HEK293 (cell line): ENCODE data around the gene PDE4D.
"Not testable (repeated sequence)": the region's sequence is repeated elsewhere in the genome, so short reads cannot be mapped to it uniquely, and the experiment has no call there.

Experiments used
- CTCF ChIA-PET: fragments of 350-600 bp; formaldehyde crosslinking; extraction: SDS; loops from one replicate; lab custom pipeline; 2021; ENCODE audit warnings: antibody characterized with exemption; lab: Yijun Ruan, JAX
- POLR2A ChIA-PET: fragments of 300-600 bp; formaldehyde crosslinking; extraction: SDS; loops from one replicate; lab custom pipeline; 2020; ENCODE audit warnings: antibody characterized with exemption, inconsistent platforms; lab: Yijun Ruan, JAX
- H3K27ac ChIP-seq: fragments of 200-500 bp; sonication (Bioruptor generic); 2 replicates; pipeline ENCODE4 v1.5.1; 2014; ENCODE audit warnings: low read depth, low read length, control low read depth, inconsistent platforms; ENCODE audit errors: extremely low read depth
- H3K36me3 ChIP-seq, 2 experiments: fragments of 200-500 bp in 1 of 2; sonication (Bioruptor generic) in 1 of 2; 1 replicate in 1 of 2; 2 replicates in 1 of 2; pipeline ENCODE4 v1.5.1; 2014 to 2017; ENCODE audit warnings: inconsistent platforms in 2 of 2, low read length in 2 of 2; ENCODE audit not compliant: control insufficient read depth in 2 of 2, insufficient read depth in 1 of 2
- H3K4me1 ChIP-seq: fragments of 200-500 bp; sonication (Bioruptor generic); 2 replicates; pipeline ENCODE4 v1.5.1; 2014; ENCODE audit warnings: mild to moderate bottlenecking, low read length, inconsistent platforms; ENCODE audit not compliant: control insufficient read depth, insufficient read depth
- H3K4me3 ChIP-seq: 2 replicates; pipeline ENCODE4 v1.5.1; 2011; ENCODE audit warnings: low read depth, mild to moderate bottlenecking, control low read depth, low read length, moderate library complexity
- H3K9me3 ChIP-seq: fragments of 200-500 bp; sonication (Bioruptor generic); 2 replicates; pipeline ENCODE4 v1.5.1; 2014; ENCODE audit warnings: low read depth, low read length, inconsistent platforms; ENCODE audit not compliant: control insufficient read depth, insufficient read depth
- KLF8 ChIP-seq: fragments of 450-650 bp; formaldehyde crosslinking; IDR thresholded peaks from 2 replicates; pipeline ENCODE4 v1.5.1; 2016; ENCODE audit warnings: missing biosample characterization, missing genetic modification characterization
- KLF9 ChIP-seq: fragments of 450-650 bp; formaldehyde crosslinking; IDR thresholded peaks from 2 replicates; pipeline ENCODE4 v1.5.1; 2016; ENCODE audit warnings: missing biosample characterization, missing genetic modification characterization, low read depth
- SETDB1 ChIP-seq: IDR thresholded peaks from one replicate; pipeline ENCODE4 v1.6.1; 2017; ENCODE audit warnings: mild to moderate bottlenecking, low read length, moderate library complexity, mixed read lengths; ENCODE audit not compliant: insufficient read length
- TCF7L2 ChIP-seq: IDR thresholded peaks from 2 replicates; pipeline ENCODE4 v1.6.1; 2011; ENCODE audit warnings: low read depth, mild to moderate bottlenecking, inconsistent platforms, low read length, moderate library complexity, borderline replicate concordance
- ZBTB20 ChIP-seq: fragments of 450-650 bp; formaldehyde crosslinking; IDR thresholded peaks from 2 replicates; pipeline ENCODE4 v1.5.1; 2016; ENCODE audit warnings: missing biosample characterization, missing genetic modification characterization
- ZFP41 ChIP-seq: fragments of 450-650 bp; formaldehyde crosslinking; IDR thresholded peaks from 2 replicates; pipeline ENCODE4 v1.5.1; 2016; ENCODE audit warnings: missing biosample characterization, missing genetic modification characterization, borderline replicate concordance
- ZIC2 ChIP-seq: fragments of 450-650 bp; formaldehyde crosslinking; IDR thresholded peaks from 2 replicates; pipeline ENCODE4 v1.5.1; 2016; ENCODE audit warnings: missing biosample characterization, missing genetic modification characterization
- ZNF175 ChIP-seq: fragments of 450-650 bp; formaldehyde crosslinking; IDR thresholded peaks from 2 replicates; pipeline ENCODE4 v1.5.1; 2016; ENCODE audit warnings: missing biosample characterization, missing genetic modification characterization
- ZNF211 ChIP-seq: fragments of 450-650 bp; formaldehyde crosslinking; IDR thresholded peaks from 2 replicates; pipeline ENCODE4 v1.5.1; 2016; ENCODE audit warnings: low read depth, missing biosample characterization, missing genetic modification characterization
- ZNF23 ChIP-seq: fragments of 450-650 bp; formaldehyde crosslinking; IDR thresholded peaks from 2 replicates; pipeline ENCODE4 v1.5.1; 2016; ENCODE audit warnings: missing biosample characterization, missing genetic modification characterization, borderline replicate concordance
- ZNF248 ChIP-seq: fragments of 450-650 bp; formaldehyde crosslinking; IDR thresholded peaks from 2 replicates; pipeline ENCODE4 v1.5.1; 2017; ENCODE audit warnings: missing biosample characterization, missing genetic modification characterization
- ZNF266 ChIP-seq: fragments of 450-650 bp; formaldehyde crosslinking; IDR thresholded peaks from 2 replicates; pipeline ENCODE4 v1.5.1; 2016; ENCODE audit warnings: missing biosample characterization, missing genetic modification characterization, low read depth
- ZNF416 ChIP-seq: fragments of 450-650 bp; formaldehyde crosslinking; IDR thresholded peaks from 2 replicates; pipeline ENCODE4 v1.5.1; 2016; ENCODE audit warnings: missing biosample characterization, missing genetic modification characterization
- ZNF501 ChIP-seq: fragments of 450-650 bp; formaldehyde crosslinking; IDR thresholded peaks from 2 replicates; pipeline ENCODE4 v1.5.1; 2016; ENCODE audit warnings: missing biosample characterization, missing genetic modification characterization
- ZNF510 ChIP-seq: fragments of 450-650 bp; formaldehyde crosslinking; IDR thresholded peaks from 2 replicates; pipeline ENCODE4 v1.5.1; 2018; ENCODE audit warnings: mild to moderate bottlenecking, missing genetic modification characterization, missing biosample characterization; ENCODE audit not compliant: insufficient replicate concordance
- ZNF514 ChIP-seq: fragments of 450-650 bp; formaldehyde crosslinking; IDR thresholded peaks from 2 replicates; pipeline ENCODE4 v1.5.1; 2016; ENCODE audit warnings: missing biosample characterization, missing genetic modification characterization
- ZNF548 ChIP-seq: fragments of 450-650 bp; formaldehyde crosslinking; IDR thresholded peaks from 2 replicates; pipeline ENCODE4 v1.5.1; 2016; ENCODE audit warnings: missing biosample characterization, missing genetic modification characterization
- ZNF560 ChIP-seq: fragments of 450-650 bp; formaldehyde crosslinking; IDR thresholded peaks from 2 replicates; pipeline ENCODE4 v1.5.1; 2017; ENCODE audit warnings: missing biosample characterization, missing genetic modification characterization, borderline replicate concordance
- ZNF571 ChIP-seq: fragments of 450-650 bp; formaldehyde crosslinking; IDR thresholded peaks from 2 replicates; pipeline ENCODE4 v1.5.0; 2017; ENCODE audit warnings: missing biosample characterization, missing genetic modification characterization
- ZNF785 ChIP-seq: fragments of 450-650 bp; formaldehyde crosslinking; IDR thresholded peaks from 2 replicates; pipeline ENCODE4 v1.5.1; 2016; ENCODE audit warnings: missing biosample characterization, missing genetic modification characterization
- ZNF791 ChIP-seq: fragments of 450-650 bp; formaldehyde crosslinking; IDR thresholded peaks from 2 replicates; pipeline ENCODE4 v1.5.1; 2016; ENCODE audit warnings: missing biosample characterization, missing genetic modification characterization
- TF ChIP-seq, protein P1 (sequence below): fragments of 450-650 bp; formaldehyde crosslinking; IDR thresholded peaks from 2 replicates; pipeline ENCODE4 v1.5.1; 2017; ENCODE audit warnings: missing biosample characterization, missing genetic modification characterization
- TF ChIP-seq, protein P2 (sequence below): fragments of 450-650 bp; formaldehyde crosslinking; IDR thresholded peaks from 2 replicates; pipeline ENCODE4 v1.5.1; 2016; ENCODE audit warnings: missing biosample characterization, missing genetic modification characterization
- TF ChIP-seq, protein P3 (sequence below): fragments of 450-650 bp; formaldehyde crosslinking; IDR thresholded peaks from 2 replicates; pipeline ENCODE4 v1.5.1; 2016; ENCODE audit warnings: missing biosample characterization, missing genetic modification characterization

Gene PDE4D

DNA sequence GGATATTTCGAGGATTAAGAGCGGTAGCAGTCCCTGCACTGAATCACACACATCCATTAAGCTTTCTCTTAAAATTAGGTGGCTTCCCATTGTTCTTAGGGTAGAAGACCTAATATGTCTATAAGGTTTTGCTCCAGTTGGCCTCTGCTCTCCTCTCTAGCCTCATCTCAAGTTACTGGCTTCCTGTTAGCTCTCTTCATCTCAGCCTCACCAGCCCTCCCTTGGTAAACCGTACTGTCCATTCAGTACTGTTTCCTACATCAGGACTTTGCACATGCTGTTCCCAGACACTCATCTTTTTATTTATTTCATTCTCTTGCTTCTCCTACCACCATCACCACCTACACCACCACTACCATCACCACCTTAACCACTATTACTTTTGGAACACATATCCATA lies 428.6 kb downstream of the PDE4D start:
- ChIA-PET POLR2A (no interaction called here), CTCF (no interaction called here)
- Histone ChIP-seq H3K36me3 (no peaks in the 10 kb centered on the region), H3K4me1 (no peaks in the 10 kb centered on the region), H3K4me3 (no peak overlapping the region), H3K27ac (no peak overlapping the region), H3K9me3 (no peaks in the 10 kb centered on the region)
- no peak for TF ChIP-seq ZNF175 (tag by site-specific recombination)
- TF ChIP-seq ZFP41 = no peak
- TF ChIP-seq ZNF785 = no peak
- TF ChIP-seq ZNF501 (tag by site-specific recombination) = no peak
- no peak for TF ChIP-seq ZNF211
- TF ChIP-seq ZNF416 (tag by site-specific recombination) = no peak

DNA sequence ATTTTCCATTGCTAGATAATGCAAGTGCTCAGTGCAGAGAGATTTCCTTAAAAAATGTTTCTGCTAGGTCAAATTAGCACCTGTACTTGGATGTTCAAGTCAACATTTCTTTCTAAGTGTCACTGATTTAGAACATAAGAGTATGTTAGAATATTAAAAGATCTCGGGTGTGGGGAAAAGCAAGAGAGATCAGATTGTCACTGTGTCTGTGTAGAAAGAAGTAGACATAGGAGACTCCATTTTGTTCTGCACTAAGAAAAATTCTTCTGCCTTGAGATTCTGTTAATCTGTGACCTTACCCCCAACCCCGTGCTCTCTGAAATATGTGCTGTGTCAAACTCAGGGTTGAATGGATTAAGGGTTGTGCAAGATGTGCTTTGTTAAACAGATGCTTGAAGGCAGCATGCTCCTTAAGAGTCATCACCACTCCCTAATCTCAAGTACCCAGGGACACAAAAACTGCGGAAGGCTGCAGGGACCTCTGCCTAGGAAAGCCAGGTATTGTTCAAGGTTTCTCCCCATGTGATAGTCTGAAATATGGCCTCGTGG lies 429.8 kb downstream of the PDE4D start:
- H3K4me1 ChIP-seq, H3K27ac ChIP-seq, H3K36me3 ChIP-seq, POLR2A ChIA-PET, CTCF ChIA-PET, H3K9me3 ChIP-seq, H3K4me3 ChIP-seq: not testable (repeated sequence)

DNA sequence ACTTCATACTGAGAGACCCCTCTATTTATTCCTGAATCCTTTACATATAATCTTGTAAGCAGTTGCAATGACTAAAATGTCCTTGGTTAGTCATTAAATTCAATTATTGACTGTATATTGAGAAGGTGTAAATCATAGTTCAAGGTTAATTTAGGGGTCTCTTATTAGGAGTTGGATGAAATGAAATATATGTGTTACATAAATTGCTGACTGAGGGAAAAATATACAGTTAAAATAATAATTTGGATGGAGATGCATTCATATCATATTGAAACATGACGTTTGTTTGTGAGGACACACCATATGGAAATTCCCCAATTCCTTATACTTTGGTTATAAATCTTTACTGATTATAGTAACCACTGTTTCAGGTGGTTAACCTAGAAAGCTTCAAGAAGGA lies 430.6 kb downstream of the PDE4D start:
- POLR2A ChIA-PET = no interaction called here
- TF ChIP-seq ZIC2 (no peak), SETDB1 (no peak), ZNF791 (tag by site-specific recombination) (no peak), KLF9 (no peak), ZNF23 (tag by site-specific recombination) (no peak), ZNF785 (no peak), ZNF514 (tag by site-specific recombination) (no peak), ZNF560 (tag by site-specific recombination) (no peak), ZNF571 (tag by site-specific recombination) (no peak), ZNF548 (tag by site-specific recombination) (no peak), ZNF248 (tag by site-specific recombination) (no peak), TCF7L2 (no peak), ZBTB20 (tag by site-specific recombination) (no peak), KLF8 (tag by site-specific recombination) (no peak), ZNF266 (no peak), ZNF510 (no peak)
- TF ChIP-seq, protein P1, sequence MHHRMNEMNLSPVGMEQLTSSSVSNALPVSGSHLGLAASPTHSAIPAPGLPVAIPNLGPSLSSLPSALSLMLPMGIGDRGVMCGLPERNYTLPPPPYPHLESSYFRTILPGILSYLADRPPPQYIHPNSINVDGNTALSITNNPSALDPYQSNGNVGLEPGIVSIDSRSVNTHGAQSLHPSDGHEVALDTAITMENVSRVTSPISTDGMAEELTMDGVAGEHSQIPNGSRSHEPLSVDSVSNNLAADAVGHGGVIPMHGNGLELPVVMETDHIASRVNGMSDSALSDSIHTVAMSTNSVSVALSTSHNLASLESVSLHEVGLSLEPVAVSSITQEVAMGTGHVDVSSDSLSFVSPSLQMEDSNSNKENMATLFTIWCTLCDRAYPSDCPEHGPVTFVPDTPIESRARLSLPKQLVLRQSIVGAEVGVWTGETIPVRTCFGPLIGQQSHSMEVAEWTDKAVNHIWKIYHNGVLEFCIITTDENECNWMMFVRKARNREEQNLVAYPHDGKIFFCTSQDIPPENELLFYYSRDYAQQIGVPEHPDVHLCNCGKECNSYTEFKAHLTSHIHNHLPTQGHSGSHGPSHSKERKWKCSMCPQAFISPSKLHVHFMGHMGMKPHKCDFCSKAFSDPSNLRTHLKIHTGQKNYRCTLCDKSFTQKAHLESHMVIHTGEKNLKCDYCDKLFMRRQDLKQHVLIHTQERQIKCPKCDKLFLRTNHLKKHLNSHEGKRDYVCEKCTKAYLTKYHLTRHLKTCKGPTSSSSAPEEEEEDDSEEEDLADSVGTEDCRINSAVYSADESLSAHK (tag by site-specific recombination) = no peak
- TF ChIP-seq, protein P2, sequence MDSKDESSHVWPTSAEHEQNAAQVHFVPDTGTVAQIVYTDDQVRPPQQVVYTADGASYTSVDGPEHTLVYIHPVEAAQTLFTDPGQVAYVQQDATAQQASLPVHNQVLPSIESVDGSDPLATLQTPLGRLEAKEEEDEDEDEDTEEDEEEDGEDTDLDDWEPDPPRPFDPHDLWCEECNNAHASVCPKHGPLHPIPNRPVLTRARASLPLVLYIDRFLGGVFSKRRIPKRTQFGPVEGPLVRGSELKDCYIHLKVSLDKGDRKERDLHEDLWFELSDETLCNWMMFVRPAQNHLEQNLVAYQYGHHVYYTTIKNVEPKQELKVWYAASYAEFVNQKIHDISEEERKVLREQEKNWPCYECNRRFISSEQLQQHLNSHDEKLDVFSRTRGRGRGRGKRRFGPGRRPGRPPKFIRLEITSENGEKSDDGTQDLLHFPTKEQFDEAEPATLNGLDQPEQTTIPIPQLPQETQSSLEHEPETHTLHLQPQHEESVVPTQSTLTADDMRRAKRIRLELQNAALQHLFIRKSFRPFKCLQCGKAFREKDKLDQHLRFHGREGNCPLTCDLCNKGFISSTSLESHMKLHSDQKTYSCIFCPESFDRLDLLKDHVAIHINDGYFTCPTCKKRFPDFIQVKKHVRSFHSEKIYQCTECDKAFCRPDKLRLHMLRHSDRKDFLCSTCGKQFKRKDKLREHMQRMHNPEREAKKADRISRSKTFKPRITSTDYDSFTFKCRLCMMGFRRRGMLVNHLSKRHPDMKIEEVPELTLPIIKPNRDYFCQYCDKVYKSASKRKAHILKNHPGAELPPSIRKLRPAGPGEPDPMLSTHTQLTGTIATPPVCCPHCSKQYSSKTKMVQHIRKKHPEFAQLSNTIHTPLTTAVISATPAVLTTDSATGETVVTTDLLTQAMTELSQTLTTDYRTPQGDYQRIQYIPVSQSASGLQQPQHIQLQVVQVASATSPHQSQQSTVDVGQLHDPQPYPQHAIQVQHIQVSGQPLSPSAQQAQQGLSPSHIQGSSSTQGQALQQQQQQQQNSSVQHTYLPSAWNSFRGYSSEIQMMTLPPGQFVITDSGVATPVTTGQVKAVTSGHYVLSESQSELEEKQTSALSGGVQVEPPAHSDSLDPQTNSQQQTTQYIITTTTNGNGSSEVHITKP (tag by site-specific recombination) = no peak
- TF ChIP-seq, protein P3, sequence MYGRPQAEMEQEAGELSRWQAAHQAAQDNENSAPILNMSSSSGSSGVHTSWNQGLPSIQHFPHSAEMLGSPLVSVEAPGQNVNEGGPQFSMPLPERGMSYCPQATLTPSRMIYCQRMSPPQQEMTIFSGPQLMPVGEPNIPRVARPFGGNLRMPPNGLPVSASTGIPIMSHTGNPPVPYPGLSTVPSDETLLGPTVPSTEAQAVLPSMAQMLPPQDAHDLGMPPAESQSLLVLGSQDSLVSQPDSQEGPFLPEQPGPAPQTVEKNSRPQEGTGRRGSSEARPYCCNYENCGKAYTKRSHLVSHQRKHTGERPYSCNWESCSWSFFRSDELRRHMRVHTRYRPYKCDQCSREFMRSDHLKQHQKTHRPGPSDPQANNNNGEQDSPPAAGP (tag by site-specific recombination) = no peak
- no peaks in the 10 kb centered on the region for H3K9me3 ChIP-seq
- no peak overlapping the region for H3K27ac ChIP-seq
- no peak overlapping the region for H3K4me3 ChIP-seq
- no peaks in the 10 kb centered on the region for H3K4me1 ChIP-seq
- CTCF ChIA-PET = no interaction called here
- no peaks in the 10 kb centered on the region for H3K36me3 ChIP-seq
